NCI-H187 treated with DMSO at 0.1 percent for 48 hours (cell line): Measurements from ENCODE around the gene DOK4.

ENCODE experiments used
- DNase-seq: peaks from one replicate; lab custom pipeline; 2025; lab: John Stamatoyannopoulos, UW

The DOK4 gene

GRCh38 chr16:57476546-57477410 lies 9.5 kb downstream of the DOK4 start:
- no peak for DNase-seq

GRCh38 chr16:57475711-57476339 lies 10.5 kb downstream of the DOK4 start:
- no peak for DNase-seq

- DNase-seq = no peak
Measured at GRCh38 chr16:57474671-57475661, 11.3 kb downstream of the DOK4 start.

DNA sequence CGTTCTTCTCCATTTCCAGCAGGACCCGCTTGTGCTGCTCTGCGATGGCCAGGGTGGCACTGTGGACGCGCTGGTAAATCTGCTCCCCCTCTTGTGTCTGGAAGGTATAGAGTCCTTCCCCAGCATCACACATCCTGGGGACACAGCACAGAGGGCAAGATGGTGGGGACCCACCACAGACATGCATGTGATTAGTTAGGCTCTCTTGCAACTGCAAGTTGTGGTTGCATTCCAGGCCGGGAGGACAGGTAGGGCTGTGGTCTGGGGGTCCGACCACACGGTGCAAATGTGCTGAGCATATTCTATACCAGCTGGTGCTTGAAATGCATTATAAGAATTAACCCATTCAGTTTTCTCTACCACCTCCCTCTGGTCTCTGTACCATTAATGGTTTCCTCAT lies 12.4 kb downstream of the DOK4 start:
- no peak for DNase-seq

DNA sequence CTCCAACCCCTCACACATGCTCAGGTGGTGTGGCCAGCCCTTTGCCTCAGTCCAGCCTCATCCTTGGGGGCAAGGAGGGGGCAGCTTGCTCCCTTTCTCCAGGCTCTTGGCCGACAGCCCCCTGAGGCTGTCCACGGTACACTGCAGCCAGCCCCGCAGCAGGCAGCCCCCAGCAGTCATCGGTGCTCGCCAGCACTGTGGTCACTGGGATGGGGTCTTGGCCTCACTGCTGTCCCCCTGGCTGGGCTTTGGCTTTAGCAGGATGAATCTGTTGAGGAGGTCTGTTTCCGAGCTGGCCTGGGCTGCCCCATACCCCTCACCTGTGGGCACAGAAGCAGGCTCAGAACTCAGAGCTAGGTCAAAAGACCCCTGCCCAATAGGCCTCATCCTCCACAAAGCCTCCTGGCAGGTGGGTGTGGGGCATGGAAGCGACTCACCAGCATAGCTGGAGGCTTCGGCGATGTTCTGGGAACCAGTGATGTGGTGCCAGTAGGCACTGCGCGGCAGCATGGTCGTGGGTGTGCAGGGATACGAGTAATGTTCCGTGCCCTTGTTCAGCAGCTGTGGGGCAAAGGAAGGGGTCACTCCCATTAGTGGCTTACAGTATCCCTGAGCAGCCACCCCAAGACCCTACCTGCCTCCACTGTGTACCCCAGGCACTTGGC lies 13.0 kb downstream of the DOK4 start:
- DNase-seq = no peak

- no peak for DNase-seq
Measured at GRCh38 chr16:57472665-57473060, 13.6 kb downstream of the DOK4 start.

- no peak for DNase-seq
Measured at GRCh38 chr16:57471852-57472664, 14.2 kb downstream of the DOK4 start.

DNA sequence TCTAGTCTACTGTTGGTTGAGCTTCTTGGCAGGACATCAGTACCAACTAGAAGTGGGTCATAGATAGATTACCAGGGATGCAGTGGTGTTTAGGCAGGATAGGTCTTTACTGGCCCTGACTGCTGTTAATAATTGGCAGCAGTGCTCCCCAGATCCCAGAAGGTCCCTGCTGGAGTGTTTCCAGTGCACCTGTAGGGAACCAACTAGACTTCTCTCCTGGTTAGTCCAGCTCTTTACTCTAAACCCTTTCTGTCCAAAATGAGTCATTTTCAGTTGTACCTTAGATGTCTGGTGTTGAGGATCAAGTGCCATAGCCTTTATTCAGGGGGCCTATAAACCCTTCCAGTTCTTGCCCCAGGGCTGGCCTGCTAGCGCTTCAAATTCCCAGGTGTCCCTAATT lies 15.1 kb downstream of the DOK4 start:
- DNase-seq = no peak

DNA sequence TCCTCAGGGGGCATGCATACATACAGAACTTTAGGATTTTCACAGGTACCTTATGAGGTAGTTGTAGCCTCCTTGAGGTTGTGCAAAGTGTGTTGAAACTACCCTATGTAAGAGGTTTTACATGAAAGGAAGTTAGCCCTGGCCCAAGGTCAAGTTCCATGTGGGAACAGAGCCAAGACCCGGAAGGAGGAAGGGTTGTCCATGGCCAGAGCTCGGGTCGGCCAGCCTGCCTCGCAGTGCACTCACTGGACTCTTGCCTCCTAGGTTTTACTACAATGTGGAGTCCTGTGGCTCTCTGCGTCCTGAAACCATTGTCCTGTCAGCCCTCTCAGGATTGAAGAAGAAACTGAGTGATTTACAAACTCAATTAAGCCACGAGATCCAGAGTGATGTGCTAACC lies 15.6 kb downstream of the DOK4 start:
- no peak for DNase-seq

DNA sequence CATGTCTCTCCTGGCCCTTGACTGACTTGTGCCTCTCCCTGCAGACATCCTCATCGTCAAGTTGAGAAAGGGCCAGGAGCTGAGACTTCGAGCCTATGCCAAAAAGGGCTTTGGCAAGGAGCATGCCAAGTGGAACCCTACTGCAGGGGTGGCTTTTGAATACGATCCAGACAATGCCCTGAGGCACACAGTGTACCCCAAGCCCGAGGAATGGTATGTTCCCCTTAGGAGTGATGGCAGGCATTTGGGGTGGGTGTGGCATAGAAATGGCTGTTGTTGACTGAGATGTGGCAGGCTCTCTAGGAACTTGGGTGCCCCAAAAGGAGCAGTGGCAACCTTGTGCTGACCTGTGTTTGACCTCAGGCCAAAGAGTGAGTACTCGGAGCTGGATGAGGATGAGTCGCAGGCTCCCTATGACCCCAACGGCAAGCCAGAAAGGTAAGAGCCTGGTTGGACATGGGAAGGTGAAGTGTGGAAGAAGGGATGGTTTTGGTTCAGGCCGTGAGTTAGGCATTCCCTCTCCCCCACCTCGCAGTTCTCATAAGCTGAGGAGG lies 16.3 kb downstream of the DOK4 start:
- DNase-seq = no peak

GRCh38 chr16:57469046-57469445 lies 17.2 kb downstream of the DOK4 start:
- no peak for DNase-seq

DNA sequence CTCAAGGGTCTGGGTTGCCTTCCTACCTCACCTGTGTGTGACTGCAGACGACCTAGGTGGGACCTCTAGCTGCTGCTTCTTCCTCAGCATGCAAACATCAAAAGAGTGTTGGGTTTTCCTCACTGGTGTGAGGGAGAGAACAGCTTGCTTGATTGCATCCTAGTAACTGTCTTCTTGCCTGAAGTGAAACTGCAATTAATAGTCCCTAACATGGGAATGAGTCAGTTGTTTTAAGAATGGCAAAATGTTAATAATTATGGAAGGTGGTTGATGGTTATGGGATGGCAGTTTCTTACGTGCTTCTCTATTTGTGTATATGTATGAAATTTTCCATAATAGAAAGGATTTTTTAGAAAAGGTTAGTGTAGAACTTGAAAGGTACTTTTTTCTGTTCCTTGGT lies 17.9 kb downstream of the DOK4 start:
- DNase-seq = no peak

- no peak for DNase-seq
Measured at GRCh38 chr16:57464523-57464922, 21.8 kb downstream of the DOK4 start.

- no peak for DNase-seq
Measured at GRCh38 chr16:57462978-57463362, 23.3 kb downstream of the DOK4 start.

GRCh38 chr16:57462209-57462977 lies 23.9 kb downstream of the DOK4 start, which contains the start of gene POLR2C:
POLR2C (plus strand) TSS chr16:57462679; CDS start chr16:57462725, 46 bp downstream.
- DNase-seq = no peak

DNA sequence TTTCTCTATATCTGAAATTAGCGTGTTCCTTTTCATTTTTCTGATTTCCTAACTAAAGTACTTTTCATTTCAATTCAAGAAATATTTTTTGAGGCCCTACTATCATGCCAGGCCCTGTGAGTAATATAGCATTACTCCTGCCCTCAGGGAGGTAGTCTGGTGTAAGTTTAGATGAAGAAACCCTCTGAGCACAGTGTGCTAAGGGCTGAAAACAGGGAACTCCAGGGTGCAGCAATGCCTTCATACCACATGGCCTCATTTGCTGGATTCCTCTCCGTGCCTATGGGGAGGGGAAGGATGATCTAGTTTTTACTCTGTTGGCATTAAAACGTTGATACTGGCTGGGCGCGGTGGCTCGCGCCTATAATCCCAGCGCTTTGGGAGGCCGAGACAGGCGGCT lies 34.3 kb downstream of the DOK4 start:
- no peak for DNase-seq

DNA sequence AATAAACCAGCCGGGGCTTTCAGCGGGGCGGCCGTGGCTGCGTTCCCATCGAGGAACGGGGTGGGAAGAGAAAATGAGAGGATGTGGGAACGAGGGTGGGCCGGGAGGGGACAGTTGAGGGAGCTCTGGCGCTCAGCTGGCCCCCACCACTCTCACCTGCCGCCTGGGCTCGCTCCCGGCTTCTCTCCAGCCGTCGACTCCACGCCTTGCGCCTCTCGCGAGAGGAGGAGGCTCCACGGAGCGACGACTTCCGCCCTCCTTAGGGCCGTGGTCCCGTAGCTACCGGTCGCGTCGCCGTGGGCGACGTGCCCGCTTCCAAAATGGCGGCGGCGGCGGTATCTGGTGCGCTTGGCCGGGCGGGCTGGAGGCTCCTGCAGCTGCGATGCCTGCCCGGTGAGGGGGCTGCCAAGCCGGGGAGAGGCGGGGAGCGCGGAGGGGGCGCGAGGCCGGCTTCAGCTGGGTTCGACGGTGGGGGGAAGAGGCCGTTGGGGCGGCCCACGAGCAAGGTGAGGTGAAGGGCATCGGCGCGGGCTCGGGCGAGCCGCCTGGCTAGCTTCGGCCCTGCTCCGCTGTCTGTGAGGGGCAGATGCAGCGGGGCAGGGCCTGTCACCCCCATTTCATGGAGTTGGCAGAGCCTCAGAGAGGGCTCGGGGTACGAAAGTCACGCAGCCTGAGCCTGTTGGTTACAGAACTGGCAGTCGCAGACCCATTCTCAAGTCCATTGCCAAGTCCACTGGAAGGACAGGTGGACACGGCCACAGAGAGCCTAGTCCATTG lies 38.9 kb downstream of the DOK4 start, which contains the start of the genes CIAPIN1 and COQ9:
CIAPIN1 (minus strand) TSS at position 200 of the 777 bp plus-strand sequence. CDS start 6,457 bp downstream, outside the sequence.
COQ9 (plus strand) TSS at position 294 of the 777 bp plus-strand sequence; CDS start at position 321, 27 bp downstream.
- DNase-seq = peak; percentile 15

- no peak for DNase-seq
Measured at GRCh38 chr16:57446531-57447185, 39.6 kb downstream of the DOK4 start.
